SK-N-SH treated with all-trans-retinoic acid at 6 μM for 48 hours (cell line): ENCODE measurements around the gene SPAG5.

Experiments
- CREB5 ChIP-seq: fragments of 250-450 bp; sonication (Bioruptor Pico); IDR thresholded peaks from 2 replicates; pipeline ENCODE4 v1.5.1; 2020; ENCODE audit warnings: low read depth, mild to moderate bottlenecking, moderate library complexity
- ESRRG ChIP-seq: fragments of 250-450 bp; sonication (Bioruptor Pico); IDR thresholded peaks from 2 replicates; pipeline ENCODE4 v1.6.1; 2021; ENCODE audit warnings: mild to moderate bottlenecking
- PATZ1 ChIP-seq: fragments of 250-450 bp; sonication (Bioruptor Pico); IDR thresholded peaks from 2 replicates; pipeline ENCODE4 v1.8.0; 2020; ENCODE audit warnings: mild to moderate bottlenecking, moderate library complexity, borderline replicate concordance
- TCF4 ChIP-seq: fragments of 250-450 bp; sonication (Bioruptor Pico); IDR thresholded peaks from 2 replicates; pipeline ENCODE4 v1.8.0; 2021; ENCODE audit warnings: mild to moderate bottlenecking, moderate library complexity, borderline replicate concordance
- TSHZ2 ChIP-seq: fragments of 250-450 bp; sonication (Bioruptor Pico); IDR thresholded peaks from 2 replicates; pipeline ENCODE4 v1.5.0; 2020; ENCODE audit warnings: mild to moderate bottlenecking, moderate library complexity
- ZC3H10 ChIP-seq: fragments of 250-450 bp; sonication (Bioruptor Pico); IDR thresholded peaks from 2 replicates; pipeline ENCODE4 v1.5.1; 2021; ENCODE audit warnings: mild to moderate bottlenecking, moderate library complexity
- ZNF565 ChIP-seq: fragments of 450-650 bp; formaldehyde crosslinking; conservative IDR thresholded peaks from 2 replicates; pipeline ENCODE4 v1.5.0; 2020; ENCODE audit warnings: low read depth, mild to moderate bottlenecking, moderate library complexity

GRCh38 chr17:28576758-28577465, 21.9 kb downstream of the SPAG5 start, which contains the start of gene ALDOC:
- TF ChIP-seq CREB5, result no peak
- TF ChIP-seq PATZ1 (CRISPR knock-in tag), result no peak
- no peak for TF ChIP-seq ZC3H10
- no peak for TF ChIP-seq ZNF565 (CRISPR knock-in tag)
- no peak for TF ChIP-seq TSHZ2 (CRISPR knock-in tag)
- no peak for TF ChIP-seq TCF4 (CRISPR knock-in tag)
- TF ChIP-seq ESRRG (CRISPR knock-in tag), result no peak
